ENCODE measurements around the gene MPP3.

MPP3 gene

DNA sequence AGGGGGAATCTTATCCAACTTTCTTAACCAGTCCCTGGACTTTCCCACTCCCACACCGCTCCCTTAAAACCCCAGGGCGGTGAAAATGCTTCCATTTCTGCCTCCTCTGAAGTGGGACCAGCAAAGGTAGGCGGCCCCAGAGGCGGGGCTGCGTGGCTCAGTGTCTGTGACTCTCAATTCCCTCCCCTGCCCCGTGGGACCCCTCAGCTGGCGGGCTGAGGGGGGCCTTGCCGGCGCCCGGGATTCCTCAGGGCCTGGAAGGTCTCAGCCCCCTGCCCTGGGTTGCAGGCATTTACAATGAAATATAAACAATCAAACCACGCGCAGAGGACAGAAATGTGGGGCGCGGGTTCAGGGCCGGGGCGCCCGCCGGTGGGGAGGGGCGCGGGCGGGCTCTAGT lies 78.0 kb downstream of the MPP3 start:
- no CpG with 5 or more reads among the region's 21 CpGs for WGBS, 2 donors (ENCODE audit: extremely low coverage in 2 of 2, insufficient read length in 2 of 2, insufficient replicate concordance in 1 of 2)
- no peak for DNase-seq (ENCODE audit: low spot score)

DNA sequence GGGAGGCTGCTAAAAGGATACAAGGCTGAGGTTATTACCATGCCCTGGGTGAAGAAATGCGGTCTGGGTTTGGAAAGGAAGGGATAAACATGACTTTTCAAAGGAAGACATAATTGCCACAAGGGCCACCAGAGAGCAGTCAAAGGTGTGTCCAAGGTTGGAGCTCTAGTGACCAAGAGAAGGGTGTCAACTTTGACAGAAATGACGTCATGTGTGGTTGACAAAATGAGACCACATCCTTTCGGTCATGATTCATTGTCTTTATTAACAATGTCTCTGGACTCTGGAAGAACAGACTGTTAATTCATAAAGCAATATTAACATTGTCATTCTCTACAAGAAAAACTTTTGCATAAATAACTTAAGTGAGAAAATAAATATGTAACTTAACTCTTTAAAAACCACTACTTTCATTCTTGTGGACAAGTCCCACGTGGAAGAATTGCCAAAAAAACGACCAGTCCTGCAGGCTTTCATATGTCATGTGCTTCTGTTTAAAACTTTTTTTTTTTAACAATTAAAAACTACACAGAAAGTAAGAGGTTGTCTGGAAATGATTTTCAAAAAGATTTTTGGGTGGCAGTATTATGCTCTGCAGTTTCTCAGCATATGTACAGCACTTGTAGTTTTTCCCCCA lies 79.3 kb downstream of the MPP3 start:
- no peak for DNase-seq (ENCODE audit: low spot score)
- Histone ChIP-seq H3K27me3 (ENCODE audit: control insufficient read depth in 3 of 3, insufficient read depth in 3 of 3, low read depth in 1 of 3, low read length in 3 of 3) (peaks cover 0 to 85% (median 34%) of the 10 kb centered on the region in 3 experiments), H2AFZ (ENCODE audit: low read length) (no peak overlapping the region)

More for the DNA sequence above, 78.0 kb downstream of the MPP3 start:
- no peaks in the 10 kb centered on the region for H3K79me1 ChIP-seq (ENCODE audit: low read depth, low read length)
- no peaks in the 10 kb centered on the region for H3K9me3 ChIP-seq (replicated peaks in 1 of 2; ENCODE audit: control insufficient read depth in 2 of 2, insufficient read depth in 1 of 2, low read depth in 1 of 2, low read length in 2 of 2)
- H4K91ac ChIP-seq (ENCODE audit: low read depth, low read length, poor library complexity): no peak overlapping the region
- peak overlapping the region; percentile 12 for H3K23ac ChIP-seq (ENCODE audit: low read depth, low read length, poor library complexity)
- no peak overlapping the region for H3K27ac ChIP-seq (replicated peaks; ENCODE audit: low read length)
- H2BK12ac ChIP-seq (ENCODE audit: low read length): no peak overlapping the region
- no peak overlapping the region for H3K4ac ChIP-seq (ENCODE audit: low read length)
- no peak overlapping the region for H4K8ac ChIP-seq (ENCODE audit: low read depth, low read length)
- H2BK5ac ChIP-seq (ENCODE audit: low read length): no peak overlapping the region
- H3K4me2 ChIP-seq (ENCODE audit: insufficient read depth, low read length, poor library complexity, severe bottlenecking): peak overlapping the region; percentile 78
- peaks cover under 1 to 5% of the 10 kb centered on the region in 2 donors for H3K4me1 ChIP-seq (ENCODE audit: control insufficient read depth in 2 of 2, insufficient read depth in 1 of 2, low read depth in 1 of 2, low read length in 2 of 2)
- peaks cover 0 to 85% (median 34%) of the 10 kb centered on the region in 3 experiments for H3K27me3 ChIP-seq (ENCODE audit: control insufficient read depth in 3 of 3, insufficient read depth in 3 of 3, low read depth in 1 of 3, low read length in 3 of 3)
- peak overlapping the region; percentile 95 for H3K18ac ChIP-seq (ENCODE audit: low read length)
- H2BK120ac ChIP-seq (ENCODE audit: low read depth, low read length): peak overlapping the region; percentile 35
- H3K4me3 ChIP-seq (ENCODE audit: low read length in 2 of 2): no peak overlapping the region
- peak overlapping the region; percentile 53 for H2AFZ ChIP-seq (ENCODE audit: low read length)
- no peak overlapping the region for H2BK15ac ChIP-seq (ENCODE audit: low read length)
- H2AK5ac ChIP-seq (ENCODE audit: low read depth, low read length): no peak overlapping the region
- no peak overlapping the region for H3K9ac ChIP-seq (ENCODE audit: low read depth, low read length, poor library complexity)
- no peaks in the 10 kb centered on the region for H3K36me3 ChIP-seq (replicated peaks in 1 of 2; ENCODE audit: control insufficient read depth in 2 of 2, insufficient read depth in 2 of 2, low read length in 2 of 2)
- no peak overlapping the region for H3K14ac ChIP-seq (ENCODE audit: low read length)

More for the DNA sequence above, 79.3 kb downstream of the MPP3 start:
- no peaks in the 10 kb centered on the region for H3K9me3 ChIP-seq (replicated peaks in 1 of 2; ENCODE audit: control insufficient read depth in 2 of 2, insufficient read depth in 1 of 2, low read depth in 1 of 2, low read length in 2 of 2)
- H3K4me1 ChIP-seq (ENCODE audit: control insufficient read depth in 2 of 2, insufficient read depth in 1 of 2, low read depth in 1 of 2, low read length in 2 of 2): peaks cover 0 to 4% of the 10 kb centered on the region in 2 donors
- no peak overlapping the region for H3K4ac ChIP-seq (ENCODE audit: low read length)
- no peak overlapping the region for H3K23ac ChIP-seq (ENCODE audit: low read depth, low read length, poor library complexity)
- no peak overlapping the region for H2BK5ac ChIP-seq (ENCODE audit: low read length)
- no peaks in the 10 kb centered on the region for H3K36me3 ChIP-seq (replicated peaks in 1 of 2; ENCODE audit: control insufficient read depth in 2 of 2, insufficient read depth in 2 of 2, low read length in 2 of 2)
- no peak overlapping the region for H2BK15ac ChIP-seq (ENCODE audit: low read length)
- no peak overlapping the region for H3K18ac ChIP-seq (ENCODE audit: low read length)
- no peak overlapping the region for H3K9ac ChIP-seq (ENCODE audit: low read depth, low read length, poor library complexity)
- WGBS, 2 donors (ENCODE audit: extremely low coverage in 2 of 2, insufficient read length in 2 of 2, insufficient replicate concordance in 1 of 2): no CpG with 5 or more reads among the region's 5 CpGs
- H2AK5ac ChIP-seq (ENCODE audit: low read depth, low read length): no peak overlapping the region
- H3K4me2 ChIP-seq (ENCODE audit: insufficient read depth, low read length, poor library complexity, severe bottlenecking): no peak overlapping the region
- no peaks in the 10 kb centered on the region for H3K79me1 ChIP-seq (ENCODE audit: low read depth, low read length)
- no peak overlapping the region for H3K27ac ChIP-seq (replicated peaks; ENCODE audit: low read length)
- no peak overlapping the region for H3K14ac ChIP-seq (ENCODE audit: low read length)
- no peak overlapping the region for H2BK120ac ChIP-seq (ENCODE audit: low read depth, low read length)
- no peak overlapping the region for H2BK12ac ChIP-seq (ENCODE audit: low read length)
- H4K91ac ChIP-seq (ENCODE audit: low read depth, low read length, poor library complexity): no peak overlapping the region
- no peak overlapping the region for H3K4me3 ChIP-seq (ENCODE audit: low read length in 2 of 2)
- no peak overlapping the region for H4K8ac ChIP-seq (ENCODE audit: low read depth, low read length)
